GM23338 (cell line): ENCODE measurements around the gene DNAJC1. TPM values are rescaled to one million over a fixed set of nuclear protein-coding genes. Genes with fewer than 3 reads are reported as not detected.

ENCODE experiments used
- CTCF ChIP-seq, 2 experiments: fragments of 200-600 bp in 1 of 2; sonication (generic) in 1 of 2; conservative IDR thresholded peaks; 2 replicates each; pipeline versions ENCODE4 v1.5.1 to v1.6.1; 2016 to 2017; ENCODE audit warnings: antibody characterized with exemption in 2 of 2, low read depth in 2 of 2, mild to moderate bottlenecking in 2 of 2, moderate library complexity in 1 of 2
- EZH2 ChIP-seq: fragments of 200-600 bp; sonication (generic); IDR thresholded peaks from one replicate; pipeline ENCODE4 v1.8.0; 2017; ENCODE audit warnings: antibody characterized with exemption, mild to moderate bottlenecking, low read depth; ENCODE audit not compliant: unreplicated experiment
- JUNB ChIP-seq: IDR thresholded peaks from one replicate; pipeline ENCODE4 v1.6.1; 2016; ENCODE audit warnings: antibody characterized with exemption; ENCODE audit not compliant: unreplicated experiment
- NANOG ChIP-seq: IDR thresholded peaks from 2 replicates; pipeline ENCODE4 v1.6.1; 2016; ENCODE audit warnings: antibody characterized with exemption, borderline replicate concordance
- ZNF462 ChIP-seq: fragments of 250-450 bp; sonication (Bioruptor Pico); IDR thresholded peaks from 2 replicates; pipeline ENCODE4 v1.5.0; 2020; ENCODE audit warnings: mild to moderate bottlenecking, moderate library complexity
- polyA plus RNA-seq: library from polyadenylated mRNA; unstranded; fragments of >200 nt; fragmentation: Nextera tagmentation; extraction: Ambion mirVana; gene quantifications from 2 replicates; pipeline ENCODE4 v1.2.1, GENCODE V29; 2016
- total RNA-seq: library from RNA; depleted of rRNA; stranded (reverse); fragments of >200 nt; shearing (Covaris generic); gene quantifications from 2 replicates; pipeline ENCODE4 v1.2.3, GENCODE V29; 2014
- TF ChIP-seq, protein P1 (sequence below): IDR thresholded peaks from one replicate; pipeline ENCODE4 v1.6.1; 2018; ENCODE audit warnings: antibody characterized with exemption; ENCODE audit not compliant: unreplicated experiment

The DNAJC1 gene
- total and polyA plus RNA-seq, 2 experiments from 2014 or later = 38.6 to 45.3 TPM

DNA sequence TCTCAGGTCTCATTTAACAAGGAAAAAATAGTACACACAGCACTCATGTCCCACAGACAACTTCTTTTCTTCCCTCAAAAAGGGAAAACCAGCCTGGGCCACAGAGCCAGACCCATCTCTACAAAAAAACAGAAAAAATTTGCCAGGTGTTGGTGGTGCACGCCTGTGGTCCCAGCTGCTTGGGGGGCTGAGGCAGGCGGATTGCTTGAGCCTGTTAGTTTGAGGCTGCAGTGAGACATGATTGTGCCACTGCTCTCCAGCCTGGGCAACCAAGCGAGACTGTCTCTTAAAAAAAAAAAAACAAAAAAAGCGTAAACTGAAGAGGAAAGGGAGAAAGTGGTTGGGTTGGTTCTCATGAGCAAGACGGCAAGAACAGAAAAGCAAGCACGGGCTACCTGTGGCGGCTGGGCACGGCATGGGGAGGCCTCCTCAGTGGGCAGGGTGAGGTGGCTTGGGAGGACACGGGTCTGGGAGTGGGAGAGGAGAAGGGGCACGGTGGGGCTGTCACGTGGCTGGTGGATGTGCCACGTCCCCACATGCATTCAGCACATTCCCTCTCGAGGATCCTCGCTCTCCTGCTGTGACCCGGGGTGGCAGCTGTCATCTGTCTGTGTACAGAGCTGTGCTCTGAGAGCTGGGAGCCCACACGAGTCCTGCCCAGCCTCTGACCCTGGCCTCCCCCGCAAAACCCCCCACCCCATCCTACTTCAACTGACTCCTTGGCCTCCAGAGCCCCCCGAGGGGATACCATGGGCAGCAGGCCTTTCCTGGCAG, 249.8 kb downstream of the DNAJC1 start (continued):
- TF ChIP-seq ZNF462 (CRISPR knock-in tag) (no peak), NANOG (no peak), EZH2 (no peak), JUNB (no peak), CTCF (conservative IDR thresholded peaks at IDR 0.05; ENCODE audit: low read depth in 2 of 2) (no peak)
- TF ChIP-seq, protein P1, sequence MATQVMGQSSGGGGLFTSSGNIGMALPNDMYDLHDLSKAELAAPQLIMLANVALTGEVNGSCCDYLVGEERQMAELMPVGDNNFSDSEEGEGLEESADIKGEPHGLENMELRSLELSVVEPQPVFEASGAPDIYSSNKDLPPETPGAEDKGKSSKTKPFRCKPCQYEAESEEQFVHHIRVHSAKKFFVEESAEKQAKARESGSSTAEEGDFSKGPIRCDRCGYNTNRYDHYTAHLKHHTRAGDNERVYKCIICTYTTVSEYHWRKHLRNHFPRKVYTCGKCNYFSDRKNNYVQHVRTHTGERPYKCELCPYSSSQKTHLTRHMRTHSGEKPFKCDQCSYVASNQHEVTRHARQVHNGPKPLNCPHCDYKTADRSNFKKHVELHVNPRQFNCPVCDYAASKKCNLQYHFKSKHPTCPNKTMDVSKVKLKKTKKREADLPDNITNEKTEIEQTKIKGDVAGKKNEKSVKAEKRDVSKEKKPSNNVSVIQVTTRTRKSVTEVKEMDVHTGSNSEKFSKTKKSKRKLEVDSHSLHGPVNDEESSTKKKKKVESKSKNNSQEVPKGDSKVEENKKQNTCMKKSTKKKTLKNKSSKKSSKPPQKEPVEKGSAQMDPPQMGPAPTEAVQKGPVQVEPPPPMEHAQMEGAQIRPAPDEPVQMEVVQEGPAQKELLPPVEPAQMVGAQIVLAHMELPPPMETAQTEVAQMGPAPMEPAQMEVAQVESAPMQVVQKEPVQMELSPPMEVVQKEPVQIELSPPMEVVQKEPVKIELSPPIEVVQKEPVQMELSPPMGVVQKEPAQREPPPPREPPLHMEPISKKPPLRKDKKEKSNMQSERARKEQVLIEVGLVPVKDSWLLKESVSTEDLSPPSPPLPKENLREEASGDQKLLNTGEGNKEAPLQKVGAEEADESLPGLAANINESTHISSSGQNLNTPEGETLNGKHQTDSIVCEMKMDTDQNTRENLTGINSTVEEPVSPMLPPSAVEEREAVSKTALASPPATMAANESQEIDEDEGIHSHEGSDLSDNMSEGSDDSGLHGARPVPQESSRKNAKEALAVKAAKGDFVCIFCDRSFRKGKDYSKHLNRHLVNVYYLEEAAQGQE = no peak
